HepG2 (cell line): ENCODE data around the gene DDX1. TPM values are rescaled to one million over a fixed set of nuclear protein-coding genes. Genes with fewer than 3 reads are reported as not detected.

ENCODE experiments used
- ARNT ChIP-seq: fragments of 450-650 bp; IDR thresholded peaks from 2 replicates; pipeline ENCODE4 v1.6.1; 2017
- FLYWCH1 ChIP-seq: sonication (generic); formaldehyde crosslinking; IDR thresholded peaks from 2 replicates; pipeline ENCODE4 v1.8.1; 2023; ENCODE audit warnings: mild to moderate bottlenecking, missing genetic modification reagents
- GABPA ChIP-seq, 2 experiments: IDR thresholded peaks; 2 replicates each; pipeline ENCODE4 v1.6.1; 2011 to 2016; ENCODE audit warnings: low read depth in 2 of 2, low read length in 1 of 2, missing biosample characterization in 1 of 2, missing genetic modification characterization in 1 of 2
- SP4 ChIP-seq: sonication (generic); formaldehyde crosslinking; IDR thresholded peaks from 2 replicates; pipeline ENCODE4 v1.8.1; 2023; ENCODE audit warnings: mild to moderate bottlenecking, missing genetic modification reagents
- ZBTB2 ChIP-seq: sonication (generic); formaldehyde crosslinking; IDR thresholded peaks from 2 replicates; pipeline ENCODE4 v1.8.0; 2022; ENCODE audit warnings: low read depth, missing genetic modification reagents
- ZBTB20 ChIP-seq: sonication (generic); formaldehyde crosslinking; IDR thresholded peaks from 2 replicates; pipeline ENCODE4 v1.8.1; 2023; ENCODE audit warnings: missing genetic modification reagents, low read depth, mild to moderate bottlenecking, borderline replicate concordance
- ZKSCAN5 ChIP-seq: sonication (generic); formaldehyde crosslinking; IDR thresholded peaks from 2 replicates; pipeline ENCODE4 v1.5.1; 2020; ENCODE audit warnings: mild to moderate bottlenecking, missing genetic modification reagents
- ZNF235 ChIP-seq: sonication (generic); formaldehyde crosslinking; IDR thresholded peaks from 2 replicates; pipeline ENCODE4 v1.8.1; 2023; ENCODE audit warnings: mild to moderate bottlenecking, missing genetic modification reagents, borderline replicate concordance
- ZNF264 ChIP-seq: sonication (generic); formaldehyde crosslinking; IDR thresholded peaks from 2 replicates; pipeline ENCODE4 v1.4.0; 2020; ENCODE audit warnings: missing genetic modification reagents
- ZNF281 ChIP-seq: sonication (generic); formaldehyde crosslinking; IDR thresholded peaks from 2 replicates; pipeline ENCODE4 v1.4.0; 2020; ENCODE audit warnings: missing genetic modification reagents, borderline replicate concordance
- ZNF326 ChIP-seq: sonication (generic); formaldehyde crosslinking; IDR thresholded peaks from 2 replicates; pipeline ENCODE4 v1.4.0; 2020; ENCODE audit warnings: missing genetic modification reagents, borderline replicate concordance
- ZNF382 ChIP-seq: sonication (generic); formaldehyde crosslinking; IDR thresholded peaks from 2 replicates; pipeline ENCODE4 v1.5.0; 2020; ENCODE audit warnings: missing genetic modification reagents, mild to moderate bottlenecking, borderline replicate concordance
- ZNF484 ChIP-seq: sonication (generic); formaldehyde crosslinking; IDR thresholded peaks from 2 replicates; pipeline ENCODE4 v1.5.1; 2020; ENCODE audit warnings: mild to moderate bottlenecking, low read depth, missing genetic modification reagents, borderline replicate concordance
- ZNF512 ChIP-seq: sonication (generic); formaldehyde crosslinking; IDR thresholded peaks from 2 replicates; pipeline ENCODE4 v1.4.0; 2020; ENCODE audit warnings: mild to moderate bottlenecking, missing genetic modification reagents
- ZNF550 ChIP-seq: sonication (generic); formaldehyde crosslinking; IDR thresholded peaks from 2 replicates; pipeline ENCODE4 v1.4.0; 2020; ENCODE audit warnings: mild to moderate bottlenecking, missing genetic modification reagents, borderline replicate concordance
- ZNF556 ChIP-seq: sonication (generic); formaldehyde crosslinking; IDR thresholded peaks from 2 replicates; pipeline ENCODE4 v1.4.0; 2020; ENCODE audit warnings: mild to moderate bottlenecking, missing genetic modification reagents, borderline replicate concordance
- ZNF614 ChIP-seq: IDR thresholded peaks from 2 replicates; pipeline ENCODE4 v1.6.1; 2018; ENCODE audit warnings: missing biosample characterization, missing genetic modification reagents, inconsistent platforms, borderline replicate concordance
- ZNF850 ChIP-seq: sonication (generic); formaldehyde crosslinking; conservative IDR thresholded peaks from 2 replicates; pipeline ENCODE4 v1.9.0; 2021; ENCODE audit warnings: mild to moderate bottlenecking, missing genetic modification reagents
- polyA plus RNA-seq, 8 experiments: library from polyadenylated mRNA; depleted of rRNA in 3 of 8; stranded (reverse) in 7 of 8; unstranded in 1 of 8; fragments of >200 nt; fragmentation: Illumina TruSeq in 4 of 8; extraction: Trizol in 4 of 8; gene quantifications; 2 replicates each; pipeline versions ENCODE4 v1.2.1 to v1.2.3, GENCODE V29; 2011 to 2016; ENCODE audit warnings: low read depth in 4 of 8, missing spikeins in 1 of 8, mixed read lengths in 1 of 8; ENCODE audit not compliant: insufficient read depth in 1 of 8
- total RNA-seq, 5 experiments: library from RNA; depleted of rRNA; stranded (reverse); fragments of >200 nt; fragmentation: Illumina TruSeq; extraction: Trizol; gene quantifications; 2 replicates each; pipeline ENCODE4 v1.2.3, GENCODE V29; 2016; ENCODE audit warnings: low read depth in 1 of 5

DDX1 gene
- total and polyA plus RNA-seq, 2 of the 13 experiments (the other 11 are each of a cell fraction or from before 2014, with no cell fraction given): 81.6 to 130 TPM

- no peak for TF ChIP-seq ZNF326
- TF ChIP-seq ZNF382 (CRISPR knock-in tag): no peak
- TF ChIP-seq ARNT: no peak
- peak; percentile 94 for TF ChIP-seq ZBTB20 (CRISPR knock-in tag)
- peak; percentile 95 for TF ChIP-seq SP4
- TF ChIP-seq ZNF850 (CRISPR knock-in tag): peak; percentile 77; the same call in 1 of the 2 replicates
- TF ChIP-seq ZNF556 (CRISPR knock-in tag): peak; percentile 100; the same call in 1 of the 2 replicates
- TF ChIP-seq ZNF550: no peak
- TF ChIP-seq GABPA (IDR thresholded peaks at IDR 0.05; ENCODE audit: low read depth, low read length): peak; percentile 97
- peak; percentile 97 for TF ChIP-seq GABPA (CRISPR knock-in tag; IDR thresholded peaks at IDR 0.05; ENCODE audit: low read depth)
- peak; percentile 94 for TF ChIP-seq ZNF484 (CRISPR knock-in tag)
- TF ChIP-seq ZNF614 (CRISPR knock-in tag): peak; percentile 99
- TF ChIP-seq ZNF281 (CRISPR knock-in tag): peak; percentile 72; the same call in 1 of the 2 replicates
- TF ChIP-seq FLYWCH1: no peak; the same call in 1 of the 2 replicates
- TF ChIP-seq ZNF235 (CRISPR knock-in tag): peak; percentile 98; the same call in 1 of the 2 replicates
- TF ChIP-seq ZBTB2: peak; percentile 97
- TF ChIP-seq ZKSCAN5 (CRISPR knock-in tag): peak; percentile 67; the same call in 1 of the 2 replicates
- TF ChIP-seq ZNF512 (CRISPR knock-in tag): no peak
- TF ChIP-seq ZNF264: peak; percentile 96
Measured at GRCh38 chr2:15591692-15592463, at the start of gene DDX1 (continued).
